Stomach (tissue), 4 donors: ENCODE results near the gene KIF20A.

Experiments used
- POLR2AphosphoS5 ChIP-seq, 3 donors: sonication (generic); formaldehyde crosslinking; IDR thresholded peaks; one replicate each; pipeline ENCODE4 v1.6.1; 2016; ENCODE audit warnings: antibody characterized with exemption in 3 of 3
- TF ChIP-seq, protein P1 (sequence below), 7 experiments: fragments of 450-650 bp in 4 of 7; fragments of 200-600 bp in 3 of 7; sonication (generic) in 3 of 7; IDR thresholded peaks; one replicate each; pipeline ENCODE4 v1.5.1; 2016 to 2019; ENCODE audit warnings: antibody characterized with exemption in 7 of 7, control low read depth in 2 of 7, mild to moderate bottlenecking in 1 of 7

DNA sequence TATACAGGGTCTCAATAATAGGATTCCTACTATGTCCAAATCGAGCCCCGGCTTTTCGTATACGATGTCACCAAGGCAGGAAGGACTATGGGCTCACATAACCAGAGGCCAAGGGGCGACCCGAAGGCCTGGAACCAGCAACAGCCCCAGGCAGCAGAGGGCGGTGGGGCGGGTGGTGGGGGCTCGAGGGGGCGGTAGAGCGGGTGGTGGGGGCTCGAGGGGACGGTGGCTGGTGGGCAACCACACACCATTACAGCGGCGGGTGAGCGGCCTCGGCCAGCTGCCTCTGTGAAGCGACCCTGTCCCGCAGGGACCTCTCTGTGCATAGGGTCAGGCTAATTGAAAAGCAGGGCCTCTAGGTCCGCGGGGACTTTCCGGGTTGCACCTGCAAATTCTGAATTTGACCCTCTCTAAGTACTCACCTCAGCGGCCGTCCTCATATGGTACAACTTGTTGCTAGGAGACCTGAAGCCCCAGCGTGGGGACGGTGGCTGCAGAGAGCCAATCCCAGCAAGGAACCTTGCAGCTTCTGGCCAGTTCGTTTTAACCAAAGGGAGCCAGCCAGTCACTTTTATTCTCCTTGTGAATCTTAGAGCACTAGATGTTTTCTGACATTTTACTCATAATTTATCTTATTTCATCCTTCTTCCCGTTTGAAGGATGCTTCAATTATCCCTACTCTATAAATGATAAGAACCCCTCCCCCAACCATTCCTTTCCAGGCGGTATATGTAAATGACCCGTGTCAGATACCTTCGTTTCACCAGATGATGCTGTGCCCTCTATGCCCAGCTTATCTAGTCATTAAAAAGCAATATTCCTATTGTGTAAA lies 39.7 kb upstream of the KIF20A start, which contains the start of gene NME5:
- TF ChIP-seq, protein P1, sequence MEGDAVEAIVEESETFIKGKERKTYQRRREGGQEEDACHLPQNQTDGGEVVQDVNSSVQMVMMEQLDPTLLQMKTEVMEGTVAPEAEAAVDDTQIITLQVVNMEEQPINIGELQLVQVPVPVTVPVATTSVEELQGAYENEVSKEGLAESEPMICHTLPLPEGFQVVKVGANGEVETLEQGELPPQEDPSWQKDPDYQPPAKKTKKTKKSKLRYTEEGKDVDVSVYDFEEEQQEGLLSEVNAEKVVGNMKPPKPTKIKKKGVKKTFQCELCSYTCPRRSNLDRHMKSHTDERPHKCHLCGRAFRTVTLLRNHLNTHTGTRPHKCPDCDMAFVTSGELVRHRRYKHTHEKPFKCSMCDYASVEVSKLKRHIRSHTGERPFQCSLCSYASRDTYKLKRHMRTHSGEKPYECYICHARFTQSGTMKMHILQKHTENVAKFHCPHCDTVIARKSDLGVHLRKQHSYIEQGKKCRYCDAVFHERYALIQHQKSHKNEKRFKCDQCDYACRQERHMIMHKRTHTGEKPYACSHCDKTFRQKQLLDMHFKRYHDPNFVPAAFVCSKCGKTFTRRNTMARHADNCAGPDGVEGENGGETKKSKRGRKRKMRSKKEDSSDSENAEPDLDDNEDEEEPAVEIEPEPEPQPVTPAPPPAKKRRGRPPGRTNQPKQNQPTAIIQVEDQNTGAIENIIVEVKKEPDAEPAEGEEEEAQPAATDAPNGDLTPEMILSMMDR (IDR thresholded peaks at IDR 0.05): no peak
- peak in 1 of 3 donors; percentile 53 for TF ChIP-seq POLR2AphosphoS5 (IDR thresholded peaks at IDR 0.05)
